RKO (cell line): ENCODE results near the gene TRIM49D1.
"Not testable (repeated sequence)": the region's sequence is repeated elsewhere in the genome, so short reads cannot be mapped to it uniquely, and the experiment has no call there.

Experiments
- DNase-seq: peaks from one replicate; pipeline ENCODE4 v3.0.0-alpha.2; 2016; ENCODE audit warnings: low spot score

TRIM49D1 gene, protein sequence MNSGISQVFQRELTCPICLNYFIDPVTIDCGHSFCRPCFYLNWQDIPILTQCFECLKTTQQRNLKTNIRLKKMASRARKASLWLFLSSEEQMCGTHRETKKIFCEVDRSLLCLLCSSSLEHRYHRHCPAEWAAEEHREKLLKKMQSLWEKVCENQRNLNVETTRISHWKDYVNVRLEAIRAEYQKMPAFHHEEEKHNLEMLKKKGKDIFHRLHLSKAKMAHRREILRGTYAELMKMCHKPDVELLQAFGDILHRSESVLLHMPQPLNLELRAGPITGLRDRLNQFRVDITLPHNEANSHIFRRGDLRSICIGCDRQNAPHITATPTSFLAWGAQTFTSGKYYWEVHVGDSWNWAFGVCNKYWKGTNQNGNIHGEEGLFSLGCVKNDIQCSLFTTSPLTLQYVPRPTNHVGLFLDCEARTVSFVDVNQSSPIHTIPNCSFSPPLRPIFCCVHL

GRCh38 chr11:89922195-89922660 is at the start of gene TRIM49D1:
TSS of gene TRIM49D1 (minus strand) at chr11:89922245. CDS start at chr11:89917710, 4,535 bp downstream.
- DNase-seq: no peak

DNA sequence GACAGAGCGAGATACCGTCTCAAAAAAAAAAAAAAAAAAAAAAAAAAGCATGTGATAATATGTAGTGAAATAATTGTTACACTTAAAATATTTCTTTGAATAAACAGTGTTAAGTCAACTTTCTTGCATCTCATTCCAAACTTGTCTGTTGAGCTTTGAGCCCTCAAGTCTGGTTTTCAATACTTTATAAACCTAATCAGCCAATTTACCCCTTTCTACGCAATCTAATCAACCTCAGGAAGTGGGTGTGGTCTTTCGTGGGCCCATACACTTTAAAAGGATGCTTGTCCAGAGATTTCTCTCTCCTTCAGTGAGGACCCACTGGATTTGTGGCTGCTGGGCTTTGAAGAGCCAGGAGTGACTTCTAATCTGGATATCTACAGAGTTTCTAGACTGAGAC is 43.7 kb upstream of the TRIM49D1 start, which contains the start of gene TRIM64:
TRIM64 (plus strand) TSS at position 301 of the 400 bp plus-strand sequence. CDS start 2,467 bp downstream, outside the sequence.
- not testable (repeated sequence) for DNase-seq

DNA sequence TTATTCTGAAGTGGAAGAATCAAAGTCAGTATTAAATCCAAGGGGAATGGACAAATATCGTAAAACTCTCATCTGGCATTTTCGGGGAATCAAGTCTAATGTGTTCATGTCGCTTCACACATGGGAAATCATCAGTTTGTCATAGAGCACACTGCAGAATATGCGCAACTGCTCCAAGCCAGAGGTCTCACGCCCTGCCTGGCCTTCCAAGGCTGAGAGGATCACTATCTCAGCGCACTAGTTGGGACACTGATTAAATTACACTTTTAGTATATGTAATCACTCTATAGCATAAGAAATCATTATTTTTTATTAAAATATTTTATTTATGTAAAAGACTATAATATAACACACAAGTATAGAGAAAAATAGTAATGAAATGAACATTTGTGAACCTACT is 38.8 kb upstream of the TRIM49D1 start:
- not testable (repeated sequence) for DNase-seq

DNA sequence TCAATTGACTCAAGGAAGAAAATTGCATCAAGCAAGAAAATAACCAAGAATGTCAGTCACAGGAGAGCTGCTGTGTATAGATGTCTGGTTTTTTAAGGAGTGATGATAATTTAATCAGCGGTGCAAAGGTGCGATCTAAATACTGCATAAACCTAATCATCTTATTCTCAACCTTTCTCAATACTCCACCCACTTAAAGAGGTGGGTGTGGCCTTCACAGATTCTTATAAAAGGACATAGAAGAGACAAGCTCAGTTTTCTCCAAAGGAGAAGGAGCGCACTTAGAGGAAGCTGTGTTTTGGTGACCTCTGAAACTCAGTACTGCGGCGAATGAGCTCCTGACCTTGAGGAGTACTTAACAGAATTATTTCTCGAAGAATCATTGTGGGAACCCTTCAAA is 1.7 kb upstream of the TRIM49D1 start, which contains the start of gene TRIM49D2:
TRIM49D2 (plus strand) TSS at position 301 of the 400 bp plus-strand sequence. CDS start 2,698 bp downstream, outside the sequence.
- DNase-seq: not testable (repeated sequence)

DNA sequence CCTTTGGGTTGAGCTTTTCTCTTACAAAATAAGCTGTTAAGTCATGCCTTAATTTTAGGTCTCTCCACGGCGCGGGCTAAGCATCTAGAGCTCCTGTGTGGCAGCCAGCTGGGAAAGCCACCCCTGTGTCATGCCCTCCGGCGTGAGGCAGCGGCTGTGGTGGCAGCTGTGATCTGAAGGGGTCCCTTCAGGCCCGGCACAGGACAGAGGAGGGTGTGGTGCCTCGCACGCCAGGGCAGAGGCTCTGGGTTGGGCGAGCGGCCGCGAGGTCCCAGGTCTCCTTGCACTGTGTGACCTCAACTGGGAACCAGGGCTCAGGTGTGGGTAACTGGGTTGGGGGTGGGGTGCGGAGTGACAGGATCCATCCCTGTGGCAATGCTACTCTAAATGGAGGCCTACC is 21.2 kb downstream of the TRIM49D1 start:
- not testable (repeated sequence) for DNase-seq

- not testable (repeated sequence) for DNase-seq
These were observed 28.8 kb downstream of the TRIM49D1 start for GRCh38 chr11:89893245-89893644.

GRCh38 chr11:89877511-89877910 is 44.5 kb downstream of the TRIM49D1 start:
- DNase-seq: not testable (repeated sequence)

DNA sequence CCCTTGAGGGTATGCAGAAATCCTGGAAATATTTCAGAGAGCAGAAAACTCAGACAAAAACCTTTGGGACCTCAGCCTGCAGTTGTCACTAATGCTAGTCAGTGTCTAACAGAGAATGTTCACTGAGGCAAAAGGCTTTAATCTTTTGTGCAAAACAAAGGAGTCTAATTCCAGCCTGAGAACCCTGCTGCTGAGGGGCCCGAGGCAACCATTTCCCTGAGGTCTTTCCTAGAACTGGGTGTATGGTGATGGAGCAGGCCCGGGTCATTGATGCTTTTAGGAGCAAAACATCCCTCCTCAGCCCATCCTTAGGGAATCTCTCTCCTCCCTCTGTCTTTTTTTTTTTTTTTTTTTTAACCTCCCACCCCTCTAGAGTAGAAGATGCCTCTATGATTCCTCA is 49.5 kb downstream of the TRIM49D1 start:
- not testable (repeated sequence) for DNase-seq

- not testable (repeated sequence) for DNase-seq
These were observed 56.8 kb downstream of the TRIM49D1 start for GRCh38 chr11:89865223-89865622.

GRCh38 chr11:89863906-89864704 is 57.9 kb downstream of the TRIM49D1 start:
- DNase-seq: not testable (repeated sequence)
